HCT116 (cell line): ENCODE data around the gene ALDH1A1. TPM values are rescaled to one million over a fixed set of nuclear protein-coding genes. Genes with fewer than 3 reads are reported as not detected.
"Not testable (repeated sequence)": the region's sequence is repeated elsewhere in the genome, so short reads cannot be mapped to it uniquely, and the experiment has no call there.

Experiments used
- ATAC-seq: fragments of 200-7000 bp; cut with Tn5 transposase; 2 replicates; pipeline ENCODE4 v1.9.1; 2020; ENCODE audit warnings: mild to moderate bottlenecking, moderate library complexity
- BruUV-seq: library from RNA; stranded (reverse); fragments of 400-500 nt; replicated peaks from 2 replicates; lab custom pipeline; 2021; lab: Mats Ljungman, UMichigan
- CTCF ChIA-PET: fragments of 300-600 bp; sonication (Branson Sonifier 250); formaldehyde crosslinking; loops from one replicate; lab custom pipeline; 2021; ENCODE audit warnings: antibody characterized with exemption; lab: Charles Lee
- POLR2A ChIA-PET: fragments of 300-600, 350-600 bp; sonication (Branson Sonifier 250); formaldehyde crosslinking; loops from one replicate; lab custom pipeline; 2021; ENCODE audit warnings: antibody characterized with exemption; lab: Charles Lee
- RAD21 ChIA-PET, 2 experiments: fragments of 300-600 bp; sonication (Branson Sonifier 250); formaldehyde crosslinking; loops; one replicate each; lab custom pipeline; 2023; ENCODE audit warnings: low total read pairs in 2 of 2; ENCODE audit not compliant: uncharacterized antibody in 2 of 2, unreplicated experiment in 2 of 2, low non-redundant PET in 1 of 2; lab: Charles Lee
- DNase-seq: peaks from one replicate; pipeline ENCODE4 v3.0.0-alpha.2; 2010; ENCODE audit warnings: low read depth, low spot score
- H2AFZ ChIP-seq: fragments of 200-600 bp; shearing (Covaris generic), sonication (generic); 2 replicates; pipeline ENCODE4 v1.6.1; 2017; ENCODE audit warnings: low read depth, mixed run types, mixed read lengths, antibody characterized with exemption, low read length; ENCODE audit not compliant: poor library complexity, severe bottlenecking
- H3K27ac ChIP-seq: 2 replicates; pipeline ENCODE4 v1.5.1; 2012; ENCODE audit warnings: low read depth, low read length
- H3K27me3 ChIP-seq: fragments of 200-600 bp; sonication (generic); 2 replicates; pipeline ENCODE4 v1.6.1; 2016; ENCODE audit warnings: mixed run types, low read length, mixed read lengths; ENCODE audit not compliant: insufficient read depth
- H3K36me3 ChIP-seq, 2 experiments: fragments of 200-500 bp in 1 of 2; fragments of 200-600 bp in 1 of 2; sonication (Bioruptor generic) in 1 of 2; sonication (generic) in 1 of 2; 2 replicates each; pipeline versions ENCODE4 v1.5.1 to v1.6.1; 2014 to 2016; ENCODE audit warnings: low read length in 2 of 2, inconsistent platforms in 1 of 2, mixed read lengths in 1 of 2, mixed run types in 1 of 2; ENCODE audit not compliant: insufficient read depth in 2 of 2, control insufficient read depth in 1 of 2
- H3K4me1 ChIP-seq, 2 experiments: fragments of 200-600 bp in 1 of 2; sonication (generic) in 1 of 2; 2 replicates each; pipeline versions ENCODE4 v1.5.1 to v1.6.1; 2012 to 2017; ENCODE audit warnings: low read length in 2 of 2, inconsistent platforms in 1 of 2, mild to moderate bottlenecking in 1 of 2, mixed read lengths in 1 of 2, mixed run types in 1 of 2, moderate library complexity in 1 of 2; ENCODE audit not compliant: insufficient read depth in 2 of 2, control insufficient read depth in 1 of 2
- H3K4me2 ChIP-seq: fragments of 200-600 bp; sonication (generic); 2 replicates; pipeline ENCODE4 v1.6.1; 2017; ENCODE audit warnings: mixed run types, low read length, mixed read lengths
- H3K4me3 ChIP-seq, 2 experiments: fragments of 200-600 bp in 1 of 2; sonication (generic) in 1 of 2; replicated peaks in 1 of 2; 2 replicates each; pipeline ENCODE4 v1.5.1; 2011 to 2016; ENCODE audit warnings: low read length in 2 of 2, control low read depth in 1 of 2, low read depth in 1 of 2, mild to moderate bottlenecking in 1 of 2, mixed read lengths in 1 of 2, mixed run types in 1 of 2
- H3K79me2 ChIP-seq: fragments of 200-600 bp; sonication (generic); 2 replicates; pipeline ENCODE4 v1.6.1; 2017; ENCODE audit warnings: mild to moderate bottlenecking, mixed run types, low read length, moderate library complexity, mixed read lengths; ENCODE audit not compliant: insufficient read depth
- H3K9ac ChIP-seq: fragments of 200-600 bp; sonication (generic); 2 replicates; pipeline ENCODE4 v1.6.1; 2016; ENCODE audit warnings: low read length, mixed read lengths
- H3K9me2 ChIP-seq: fragments of 200-600 bp; sonication (generic), shearing (Covaris generic); 2 replicates; pipeline ENCODE4 v1.6.1; 2017; ENCODE audit warnings: mixed run types, mild to moderate bottlenecking, moderate library complexity; ENCODE audit not compliant: insufficient read depth
- H3K9me3 ChIP-seq, 2 experiments: fragments of 200-500 bp in 1 of 2; fragments of 200-600 bp in 1 of 2; sonication (Bioruptor generic) in 1 of 2; sonication (generic) in 1 of 2; 2 replicates each; pipeline ENCODE4 v1.6.1; 2014 to 2017; ENCODE audit warnings: low read length in 2 of 2, mixed read lengths in 2 of 2, inconsistent platforms in 1 of 2, low read depth in 1 of 2, mild to moderate bottlenecking in 1 of 2, mixed run types in 1 of 2, moderate library complexity in 1 of 2; ENCODE audit not compliant: control insufficient read depth in 1 of 2, insufficient read depth in 1 of 2
- H4K20me1 ChIP-seq: fragments of 200-600 bp; sonication (generic), shearing (Covaris generic); 2 replicates; pipeline ENCODE4 v1.6.1; 2017; ENCODE audit warnings: mixed run types, mild to moderate bottlenecking, moderate library complexity; ENCODE audit not compliant: insufficient read depth
- ATF3 ChIP-seq: IDR thresholded peaks from 2 replicates; pipeline ENCODE4 v1.6.1; 2012
- SIN3A ChIP-seq: IDR thresholded peaks from 2 replicates; pipeline ENCODE4 v1.6.1; 2012; ENCODE audit warnings: low read depth
- ZFX ChIP-seq: fragments of 450-650 bp; IDR thresholded peaks from 2 replicates; pipeline ENCODE4 v1.6.1; 2017
- intact Hi-C: fragments of 100-400 bp; cut with micrococcal nuclease; formaldehyde crosslinking; loops from 2 replicates; pipeline ENCODE4 v1.10.0; 2022
- total RNA-seq: library from RNA; stranded (reverse); gene quantifications from one replicate; pipeline ENCODE4 v1.2.1, GENCODE V29; 2021; ENCODE audit not compliant: unreplicated experiment
- TF ChIP-seq, protein P1 (sequence below): IDR thresholded peaks from 2 replicates; pipeline ENCODE4 v1.6.1; 2012

The ALDH1A1 gene
- total RNA-seq, 1 experiment from 2014 or later = 0.44 TPM

- Histone ChIP-seq H3K9ac (no peak overlapping the region), H3K9me3 (no peaks in the 10 kb centered on the region), H3K79me2 (no peaks in the 10 kb centered on the region), H4K20me1 (no peaks in the 10 kb centered on the region), H3K4me2 (no peak overlapping the region), H3K36me3 (no peaks in the 10 kb centered on the region), H3K27me3 (peaks cover 9% of the 10 kb centered on the region), H2AFZ (no peak overlapping the region), H3K4me1 (no peaks in the 10 kb centered on the region), H3K9me2 (no peaks in the 10 kb centered on the region), H3K4me3 (no peak overlapping the region), H3K27ac (no peak overlapping the region)
- POLR2A ChIA-PET = interaction anchor here (1.1 kb wide), 1 partner anchor 10 kb away, joined by 3 read pairs; no protein-coding TSS in a partner anchor
- RAD21 ChIA-PET = no interaction called here
- no TSS peak for BruUV-seq
- CTCF ChIA-PET = no interaction called here
- ATAC-seq (no peak), DNase-seq (no peak)
- intact Hi-C loops = no loop called here
- TF ChIP-seq, protein P1, sequence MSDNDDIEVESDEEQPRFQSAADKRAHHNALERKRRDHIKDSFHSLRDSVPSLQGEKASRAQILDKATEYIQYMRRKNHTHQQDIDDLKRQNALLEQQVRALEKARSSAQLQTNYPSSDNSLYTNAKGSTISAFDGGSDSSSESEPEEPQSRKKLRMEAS = no peak
- TF ChIP-seq ZFX (no peak), SIN3A (no peak), ATF3 (no peak)
These were observed 10.4 kb downstream of the ALDH1A1 start for GRCh38 chr9:72942451-72942850.

GRCh38 chr9:72939581-72939980, 13.3 kb downstream of the ALDH1A1 start:
- H3K27ac ChIP-seq, H3K27me3 ChIP-seq, H3K9me2 ChIP-seq, intact Hi-C loops, DNase-seq, H3K79me2 ChIP-seq, H3K4me3 ChIP-seq, H4K20me1 ChIP-seq, POLR2A ChIA-PET, H3K9me3 ChIP-seq, H3K4me2 ChIP-seq, BruUV-seq, H3K9ac ChIP-seq, RAD21 ChIA-PET, H2AFZ ChIP-seq, H3K36me3 ChIP-seq, H3K4me1 ChIP-seq, ATAC-seq: not testable (repeated sequence)
- CTCF ChIA-PET = interaction anchor here (1.7 kb wide), 1 partner anchor 83 kb away, joined by 3 read pairs; no protein-coding TSS in a partner anchor
